H9 (cell line): ENCODE results near the gene PFKP. TPM values are rescaled to one million over a fixed set of nuclear protein-coding genes. Genes with fewer than 3 reads are reported as not detected.

Source experiments
- DNase-seq: peaks from one replicate; pipeline ENCODE4 v3.0.0-alpha.2; 2017
- H2AFZ ChIP-seq: one replicate; pipeline ENCODE4 v1.6.1; 2013; ENCODE audit warnings: mild to moderate bottlenecking, low read length, control low read depth, moderate library complexity
- H2AK5ac ChIP-seq: 2 replicates; pipeline ENCODE4 v1.6.1; 2013; ENCODE audit warnings: low read length, control low read depth, mixed read lengths; ENCODE audit not compliant: insufficient read length
- H2BK120ac ChIP-seq: one replicate; pipeline ENCODE4 v1.6.1; 2013; ENCODE audit warnings: low read depth, mild to moderate bottlenecking, low read length, control low read depth, inconsistent platforms; ENCODE audit not compliant: poor library complexity, severe bottlenecking
- H2BK12ac ChIP-seq: 2 replicates; pipeline ENCODE4 v1.6.1; 2013; ENCODE audit warnings: low read length, control low read depth, mixed read lengths, low read depth; ENCODE audit not compliant: insufficient read length
- H2BK15ac ChIP-seq: 2 replicates; pipeline ENCODE4 v1.6.1; 2013; ENCODE audit warnings: low read depth, low read length, control low read depth
- H2BK20ac ChIP-seq: one replicate; pipeline ENCODE4 v1.6.1; 2013; ENCODE audit warnings: low read depth, mild to moderate bottlenecking, low read length, control low read depth, inconsistent platforms; ENCODE audit not compliant: poor library complexity, severe bottlenecking
- H2BK5ac ChIP-seq: 2 replicates; pipeline ENCODE4 v1.6.1; 2013; ENCODE audit warnings: low read length, control low read depth, mixed read lengths; ENCODE audit not compliant: insufficient read length
- H3K14ac ChIP-seq: 2 replicates; pipeline ENCODE4 v1.6.1; 2013; ENCODE audit warnings: low read length, control low read depth; ENCODE audit not compliant: insufficient read depth
- H3K18ac ChIP-seq: 2 replicates; pipeline ENCODE4 v1.6.1; 2013; ENCODE audit warnings: low read depth, mild to moderate bottlenecking, mixed read lengths, low read length, control low read depth; ENCODE audit not compliant: insufficient read length
- H3K23ac ChIP-seq: 2 replicates; pipeline ENCODE4 v1.6.1; 2013; ENCODE audit warnings: low read length, control low read depth, mixed read lengths, low read depth; ENCODE audit not compliant: insufficient read length
- H3K23me2 ChIP-seq: 2 replicates; pipeline ENCODE4 v1.6.1; 2013; ENCODE audit warnings: low read depth, mild to moderate bottlenecking, mixed read lengths, low read length, control low read depth; ENCODE audit not compliant: insufficient read length, poor library complexity, severe bottlenecking
- H3K27ac ChIP-seq: 2 replicates; pipeline ENCODE4 v1.5.1; 2013; ENCODE audit warnings: low read length, control low read depth, mixed read lengths, low read depth; ENCODE audit not compliant: insufficient read length
- H3K27me3 ChIP-seq: 2 replicates; pipeline ENCODE4 v1.6.1; 2013; ENCODE audit warnings: low read length, control low read depth, inconsistent platforms; ENCODE audit not compliant: insufficient read depth
- H3K4ac ChIP-seq: 2 replicates; pipeline ENCODE4 v1.6.1; 2013; ENCODE audit warnings: low read depth, mild to moderate bottlenecking, control low read depth, inconsistent platforms, low read length, moderate library complexity
- H3K4me1 ChIP-seq: 2 replicates; pipeline ENCODE4 v1.6.1; 2013; ENCODE audit warnings: low read length, control low read depth, inconsistent platforms; ENCODE audit not compliant: insufficient read depth
- H3K4me2 ChIP-seq: 2 replicates; pipeline ENCODE4 v1.6.1; 2013; ENCODE audit warnings: low read length, control low read depth, mixed read lengths; ENCODE audit not compliant: insufficient read length, insufficient read depth
- H3K56ac ChIP-seq: 2 replicates; pipeline ENCODE4 v1.6.1; 2013; ENCODE audit warnings: low read depth, mild to moderate bottlenecking, mixed read lengths, low read length, control low read depth; ENCODE audit not compliant: insufficient read length
- H3K79me1 ChIP-seq: 2 replicates; pipeline ENCODE4 v1.6.1; 2013; ENCODE audit warnings: low read depth, mild to moderate bottlenecking, moderate library complexity, low read length, control low read depth, inconsistent platforms; ENCODE audit not compliant: insufficient read depth, poor library complexity, severe bottlenecking
- H3K79me2 ChIP-seq: 2 replicates; pipeline ENCODE4 v1.6.1; 2013; ENCODE audit warnings: low read length, control low read depth, inconsistent platforms; ENCODE audit not compliant: insufficient read depth
- H3K9ac ChIP-seq: 2 replicates; pipeline ENCODE4 v1.6.1; 2013; ENCODE audit warnings: low read length, control low read depth, mixed read lengths; ENCODE audit not compliant: insufficient read length; ENCODE audit errors: extremely low read depth
- H3K9me3 ChIP-seq: one replicate; pipeline ENCODE4 v1.6.1; 2013; ENCODE audit warnings: low read depth, low read length, inconsistent platforms; ENCODE audit not compliant: control insufficient read depth
- H3T11ph ChIP-seq: one replicate; pipeline ENCODE4 v1.6.1; 2013; ENCODE audit warnings: mild to moderate bottlenecking, low read length, control low read depth, inconsistent platforms
- H4K20me1 ChIP-seq: one replicate; pipeline ENCODE4 v1.6.1; 2013; ENCODE audit not compliant: control insufficient read depth, insufficient read length, insufficient read depth
- H4K5ac ChIP-seq: 2 replicates; pipeline ENCODE4 v1.6.1; 2013; ENCODE audit warnings: low read depth, mild to moderate bottlenecking, mixed read lengths, low read length, control low read depth; ENCODE audit not compliant: insufficient read length
- H4K8ac ChIP-seq: replicated peaks from 2 replicates; pipeline ENCODE4 v1.6.1; 2013; ENCODE audit warnings: low read length, control low read depth, mixed read lengths, low read depth; ENCODE audit not compliant: insufficient read length
- H4K91ac ChIP-seq: 2 replicates; pipeline ENCODE4 v1.6.1; 2013; ENCODE audit warnings: low read depth, mild to moderate bottlenecking, moderate library complexity, mixed read lengths, low read length, control low read depth; ENCODE audit not compliant: insufficient read length
- H3K27ac Mint-ChIP-seq, 3 experiments: 2 replicates in 2 of 3; 3 replicates in 1 of 3; pipeline ENCODE4 v1.8.0; 2020 to 2021; ENCODE audit warnings: mixed read lengths in 3 of 3, mild to moderate bottlenecking in 1 of 3, moderate library complexity in 1 of 3
- H3K27me3 Mint-ChIP-seq: 2 replicates; pipeline ENCODE4 v1.8.0; 2021; ENCODE audit warnings: low read depth, mild to moderate bottlenecking, moderate library complexity, mixed read lengths
- H3K36me3 Mint-ChIP-seq, 3 experiments: 2 replicates in 2 of 3; 3 replicates in 1 of 3; pipeline ENCODE4 v1.8.0; 2020 to 2021; ENCODE audit warnings: low read depth in 3 of 3, mixed read lengths in 3 of 3; ENCODE audit not compliant: insufficient read depth in 1 of 3
- H3K4me1 Mint-ChIP-seq, 2 experiments: 2 replicates each; pipeline ENCODE4 v1.8.0; 2020; ENCODE audit warnings: mixed read lengths in 2 of 2
- H3K4me3 Mint-ChIP-seq, 2 experiments: 2 replicates in 1 of 2; 3 replicates in 1 of 2; pipeline ENCODE4 v1.8.0; 2020 to 2021; ENCODE audit warnings: mild to moderate bottlenecking in 2 of 2, mixed read lengths in 2 of 2, moderate library complexity in 1 of 2
- H3K9me3 Mint-ChIP-seq, 2 experiments: 2 replicates in 1 of 2; 3 replicates in 1 of 2; pipeline ENCODE4 v1.8.0; 2020; ENCODE audit warnings: mild to moderate bottlenecking in 2 of 2, mixed read lengths in 2 of 2, moderate library complexity in 1 of 2
- CTCF ChIP-seq: fragments of 200-600 bp; sonication (generic); conservative IDR thresholded peaks from 3 replicates; pipeline ENCODE4 v1.8.0; 2021; ENCODE audit warnings: antibody characterized with exemption, mild to moderate bottlenecking
- WGBS: extraction: QIAGEN DNeasy Blood & Tissue Kit; methylation state at CpG from one replicate; pipeline ENCODE4 v1.1.7; 2013; ENCODE audit warnings: missing lambda C conversion rate, low lambda C conversion rate, mixed read lengths; ENCODE audit not compliant: insufficient read length; ENCODE audit errors: extremely low coverage; 5-methylcytosine and 5-hydroxymethylcytosine counted together
- total RNA-seq: library from RNA; stranded (reverse); gene quantifications from 2 replicates; pipeline ENCODE4 v1.2.1, GENCODE V29; 2021

Gene PFKP
- total RNA-seq, 1 experiment from 2014 or later, result 145 TPM

DNA sequence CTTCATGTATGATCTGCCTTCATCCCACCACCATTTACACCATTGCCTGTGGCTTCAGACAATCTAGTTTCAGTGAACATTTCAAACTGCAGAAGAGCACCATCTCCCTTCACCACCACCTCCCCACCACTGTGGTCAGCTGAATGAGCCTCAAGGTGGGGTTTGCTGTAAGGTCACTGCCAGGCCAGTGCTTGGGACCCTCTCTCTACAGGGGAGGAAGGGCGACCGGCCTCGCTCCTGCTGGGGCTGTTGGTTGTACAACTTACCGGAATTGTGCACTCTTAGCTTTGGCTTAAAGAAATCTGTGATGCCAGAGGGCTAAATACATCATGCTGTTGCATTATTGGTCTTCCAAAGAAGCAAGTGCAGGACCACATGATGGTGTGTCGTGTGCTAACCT lies 26.6 kb downstream of the PFKP start:
- H3K9me3 Mint-ChIP-seq, result no peaks in the 10 kb centered on the region
- Histone ChIP-seq H3K56ac (no peak overlapping the region), H3K18ac (no peak overlapping the region), H3K23me2 (no peaks in the 10 kb centered on the region), H3K14ac (no peak overlapping the region), H3K4ac (no peak overlapping the region), H2BK5ac (no peak overlapping the region), H4K8ac (no peak overlapping the region), H3K4me2 (no peak overlapping the region), H2BK20ac (no peak overlapping the region), H3K79me2 (peaks cover 7% of the 10 kb centered on the region; the same call in 1 of the 2 replicates), H3K9me3 (no peaks in the 10 kb centered on the region), H2AFZ (no peak overlapping the region), H2BK120ac (no peak overlapping the region), H3K23ac (no peak overlapping the region), H3K9ac (no peak overlapping the region), H3K27ac (no peak overlapping the region), H4K91ac (no peak overlapping the region), H2AK5ac (no peak overlapping the region), H4K20me1 (peaks cover 2% of the 10 kb centered on the region), H3K27me3 (no peaks in the 10 kb centered on the region), H4K5ac (no peak overlapping the region), H2BK15ac (no peak overlapping the region), H3T11ph (no peak overlapping the region), H3K79me1 (peaks cover 14% of the 10 kb centered on the region), H2BK12ac (no peak overlapping the region), H3K4me1 (peaks cover 5% of the 10 kb centered on the region; the same call in 1 of the 2 replicates)
- WGBS, result no CpG with 5 or more reads among the region's 5 CpGs
- H3K27ac Mint-ChIP-seq, result peak overlapping the region in 2 of 3 experiments; percentile 48 to 78; a peak in 3 of 7 replicates
- TF ChIP-seq CTCF, result no peak
- H3K36me3 Mint-ChIP-seq, result peaks cover 13 to 29% (median 27%) of the 10 kb centered on the region in 3 experiments; a peak in 6 of 7 replicates
- peaks cover 42 to 49% of the 10 kb centered on the region in 2 experiments for H3K4me1 Mint-ChIP-seq
- H3K4me3 Mint-ChIP-seq, result no peak overlapping the region
- H3K27me3 Mint-ChIP-seq, result no peaks in the 10 kb centered on the region
- no peak for DNase-seq
